ENCODE data around the gene SEC63.
"Not testable (repeated sequence)": the region's sequence is repeated elsewhere in the genome, so short reads cannot be mapped to it uniquely, and the experiment has no call there.

Gene SEC63

DNA sequence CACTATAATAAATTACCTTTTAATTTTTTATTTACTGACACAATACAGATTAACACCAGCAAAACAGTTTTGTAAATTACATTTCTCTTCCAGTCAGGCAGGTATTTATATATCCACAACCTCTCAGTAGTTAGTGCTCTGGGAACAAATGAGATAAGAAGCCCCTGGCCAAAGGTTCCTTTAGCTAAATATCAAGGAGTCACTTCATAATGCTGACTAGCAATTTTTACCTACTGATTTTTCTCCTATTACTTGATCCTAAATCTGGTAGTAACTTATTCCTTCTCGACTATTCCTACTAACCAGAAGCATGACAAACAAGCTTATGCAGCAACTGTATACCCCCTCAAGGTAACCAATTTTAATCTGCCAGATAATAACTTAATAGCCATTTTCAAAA is 46.3 kb downstream of the SEC63 start:
- TF ChIP-seq, protein P1, sequence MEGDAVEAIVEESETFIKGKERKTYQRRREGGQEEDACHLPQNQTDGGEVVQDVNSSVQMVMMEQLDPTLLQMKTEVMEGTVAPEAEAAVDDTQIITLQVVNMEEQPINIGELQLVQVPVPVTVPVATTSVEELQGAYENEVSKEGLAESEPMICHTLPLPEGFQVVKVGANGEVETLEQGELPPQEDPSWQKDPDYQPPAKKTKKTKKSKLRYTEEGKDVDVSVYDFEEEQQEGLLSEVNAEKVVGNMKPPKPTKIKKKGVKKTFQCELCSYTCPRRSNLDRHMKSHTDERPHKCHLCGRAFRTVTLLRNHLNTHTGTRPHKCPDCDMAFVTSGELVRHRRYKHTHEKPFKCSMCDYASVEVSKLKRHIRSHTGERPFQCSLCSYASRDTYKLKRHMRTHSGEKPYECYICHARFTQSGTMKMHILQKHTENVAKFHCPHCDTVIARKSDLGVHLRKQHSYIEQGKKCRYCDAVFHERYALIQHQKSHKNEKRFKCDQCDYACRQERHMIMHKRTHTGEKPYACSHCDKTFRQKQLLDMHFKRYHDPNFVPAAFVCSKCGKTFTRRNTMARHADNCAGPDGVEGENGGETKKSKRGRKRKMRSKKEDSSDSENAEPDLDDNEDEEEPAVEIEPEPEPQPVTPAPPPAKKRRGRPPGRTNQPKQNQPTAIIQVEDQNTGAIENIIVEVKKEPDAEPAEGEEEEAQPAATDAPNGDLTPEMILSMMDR (IDR thresholded peaks at IDR 0.05; ENCODE audit: low read depth, low read length): no peak
- DNase-seq (ENCODE audit: extremely low read depth, low read depth): no peak

DNA sequence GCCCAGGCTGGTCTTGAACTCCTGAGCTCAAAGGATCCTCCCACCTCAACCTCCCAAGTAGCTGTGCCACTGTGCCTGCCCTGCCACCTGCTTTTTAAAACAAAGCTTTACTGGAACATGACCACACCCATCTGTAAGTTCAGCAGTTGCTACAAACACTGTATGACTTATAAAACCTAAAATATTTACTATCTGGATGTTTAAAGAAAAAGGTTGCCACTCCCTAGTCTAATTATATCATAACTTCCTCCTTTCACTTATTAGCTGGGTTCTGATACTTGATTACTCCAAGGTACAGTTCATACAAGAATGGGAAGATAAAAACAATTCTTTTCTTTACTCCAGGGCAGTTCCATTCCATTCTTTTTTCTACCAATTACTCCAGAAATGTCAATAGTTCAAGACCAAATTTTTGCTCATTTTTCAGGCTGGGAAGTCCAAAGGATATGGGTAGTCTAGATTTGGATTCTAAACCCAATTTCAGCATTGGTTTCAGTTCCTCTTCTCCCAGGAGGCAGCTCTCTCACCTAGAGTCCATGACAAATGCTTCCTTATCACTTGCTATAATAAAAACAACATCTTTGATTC is 63.1 kb downstream of the SEC63 start:
- TF ChIP-seq, protein P1 (IDR thresholded peaks at IDR 0.05; ENCODE audit: low read depth, low read length): no peak
- DNase-seq (ENCODE audit: extremely low read depth, low read depth): no peak

DNA sequence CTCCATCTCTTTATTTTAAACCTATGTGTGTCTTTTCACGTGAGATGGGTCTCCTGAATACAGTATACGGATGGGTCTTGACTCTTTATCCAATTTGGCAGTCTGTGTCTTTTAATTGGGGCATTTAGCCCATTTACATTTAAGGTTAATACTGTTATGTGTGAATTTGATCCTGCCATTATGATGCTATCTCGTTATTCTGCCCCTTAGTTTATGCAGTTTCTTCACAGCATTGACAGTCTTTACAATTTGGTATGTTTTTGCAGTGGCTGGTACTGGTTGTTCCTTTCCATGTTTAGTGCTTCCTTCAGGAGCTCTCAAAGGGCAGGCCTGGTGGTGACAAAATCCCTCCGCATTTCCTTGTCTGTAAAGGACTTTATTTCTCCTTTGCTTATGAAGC is 67.6 kb downstream of the SEC63 start:
- not testable (repeated sequence) for DNase-seq (ENCODE audit: extremely low read depth, low read depth)

DNA sequence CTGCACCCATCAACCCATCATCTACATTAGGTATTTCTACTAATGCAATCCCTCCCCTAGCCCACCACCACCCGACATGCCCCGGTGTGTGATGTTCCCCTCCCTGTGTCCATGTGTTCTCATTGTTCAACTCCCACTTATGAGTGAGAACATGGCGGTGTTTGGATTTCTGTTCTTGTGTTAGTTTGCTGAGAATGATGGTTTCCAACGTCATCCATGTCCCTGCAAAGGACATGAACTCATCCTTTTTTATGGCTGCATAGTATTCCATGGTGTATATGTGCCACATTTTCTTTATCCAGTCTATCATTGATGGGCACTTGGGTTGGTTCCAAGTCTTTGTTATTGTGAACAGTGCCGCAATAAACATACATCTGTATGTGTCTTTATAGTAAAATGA is 72.1 kb downstream of the SEC63 start:
- not testable (repeated sequence) for DNase-seq (ENCODE audit: extremely low read depth, low read depth)

DNA sequence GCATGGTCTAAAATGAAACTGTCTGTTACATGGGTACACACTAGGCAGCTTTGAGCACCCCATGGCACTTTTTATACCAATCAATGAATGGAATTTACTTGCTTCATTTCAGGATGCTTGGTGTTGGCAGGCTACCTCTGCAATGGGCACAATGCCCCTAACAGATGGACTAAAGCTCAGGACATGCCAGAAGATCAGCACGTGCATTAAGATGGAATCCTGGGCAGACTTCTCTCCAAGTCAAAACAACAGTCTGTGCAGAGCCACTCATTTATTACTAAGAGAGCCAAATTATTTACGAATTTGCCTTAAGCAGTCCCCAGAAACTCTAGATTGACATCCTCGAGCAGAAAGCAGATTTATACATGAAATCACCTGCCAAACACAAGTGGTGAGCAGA is 78.1 kb downstream of the SEC63 start:
- TF ChIP-seq, protein P1 (IDR thresholded peaks at IDR 0.05; ENCODE audit: low read depth, low read length): no peak
- DNase-seq (ENCODE audit: extremely low read depth, low read depth): no peak

DNA sequence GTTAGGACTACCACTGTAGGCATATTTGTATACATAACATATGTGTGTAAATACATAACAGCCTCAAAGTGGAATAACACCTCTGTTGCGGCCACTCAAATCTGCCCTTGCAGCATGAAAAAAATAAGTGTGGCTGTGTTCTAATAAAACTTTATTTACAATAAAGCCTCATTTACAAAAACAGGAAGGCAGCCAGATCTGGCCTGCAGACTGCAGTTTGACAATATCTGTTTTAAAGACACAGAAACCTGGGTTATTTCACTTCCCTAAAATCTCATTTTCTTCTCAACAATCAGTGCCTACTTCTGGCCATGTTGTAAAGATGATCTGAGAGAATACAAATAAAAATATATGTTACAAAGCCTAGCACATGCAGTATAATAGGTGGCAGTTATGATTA is 80.0 kb downstream of the SEC63 start:
- DNase-seq (ENCODE audit: extremely low read depth, low read depth): no peak
- TF ChIP-seq, protein P1 (IDR thresholded peaks at IDR 0.05; ENCODE audit: low read depth, low read length): no peak

DNA sequence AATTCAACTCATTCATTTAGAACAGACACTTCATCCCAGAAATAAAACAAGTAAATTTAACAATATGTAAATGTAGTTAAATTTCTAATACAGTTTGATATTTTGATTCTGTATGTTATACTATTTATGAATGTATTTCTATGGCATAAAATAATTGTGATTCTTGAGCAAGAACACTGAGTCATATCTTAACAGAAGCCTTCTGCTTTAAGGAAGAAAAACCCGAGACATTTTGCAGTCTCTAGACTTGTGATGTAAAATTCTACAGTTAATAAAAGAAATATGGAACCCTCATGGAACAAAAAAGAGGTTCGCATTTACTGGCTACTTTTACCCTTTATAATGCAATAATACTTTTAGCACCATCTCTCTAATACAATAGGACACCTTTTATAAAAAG is 86.0 kb downstream of the SEC63 start:
- TF ChIP-seq, protein P1 (IDR thresholded peaks at IDR 0.05; ENCODE audit: low read depth, low read length): no peak
- DNase-seq (ENCODE audit: extremely low read depth, low read depth): no peak

DNA sequence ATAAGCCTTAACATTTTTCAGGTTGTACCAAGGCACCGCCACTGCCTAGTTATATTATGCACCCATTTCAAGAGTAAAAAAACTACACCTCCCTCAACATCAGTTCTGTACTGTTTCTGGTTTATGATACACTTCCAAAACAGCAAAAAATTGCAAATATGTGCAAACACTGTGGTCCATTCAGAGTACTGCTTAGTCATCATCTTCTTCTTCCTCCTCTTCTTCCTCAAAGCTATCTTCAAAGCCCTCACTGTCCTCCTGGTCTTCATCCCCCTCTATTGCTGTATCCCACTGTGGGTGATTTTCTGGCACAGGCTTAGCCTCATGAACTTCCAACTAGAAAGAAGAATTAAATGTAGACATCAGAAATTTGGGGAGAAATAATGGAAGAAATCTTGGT is 86.5 kb downstream of the SEC63 start:
- DNase-seq (ENCODE audit: extremely low read depth, low read depth): not testable (repeated sequence)

DNA sequence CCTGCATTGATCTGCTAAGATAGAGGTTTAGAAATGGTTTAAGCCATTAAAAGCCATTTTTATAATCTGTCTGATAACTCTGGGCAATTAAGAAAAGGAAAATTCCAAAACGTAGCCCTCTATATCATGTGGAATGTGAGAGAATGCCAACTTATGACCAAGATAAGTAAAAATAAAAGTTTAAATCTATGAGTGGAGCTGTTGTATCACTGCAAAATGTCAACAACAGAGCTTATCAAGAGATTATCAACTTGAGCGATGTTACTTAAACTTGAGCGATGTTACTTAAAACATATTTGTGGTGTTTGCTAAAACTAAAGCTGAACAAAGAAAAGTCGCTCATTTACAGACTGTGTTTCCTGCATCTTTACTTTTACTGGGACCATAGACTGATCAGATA is 87.0 kb downstream of the SEC63 start:
- TF ChIP-seq, protein P1 (IDR thresholded peaks at IDR 0.05; ENCODE audit: low read depth, low read length): no peak
- DNase-seq (ENCODE audit: extremely low read depth, low read depth): no peak

All from AG09319 (cell line).